Activated naive CD8-positive, alpha-beta T cell treated with anti-CD3 and anti-CD28 coated beads, Interleukin-2, amount 50 U/mL, for 24 hours (primary cell): ENCODE data around the gene CARD11.

Experiments used
- ATAC-seq: fragments of 150-1000 bp; cut with Tn5 transposase; one replicate; pipeline ENCODE4 v1.10.0; 2021
- DNase-seq: peaks from one replicate; pipeline ENCODE4 v3.0.0; 2021
- H3K27ac Mint-ChIP-seq: one replicate; pipeline ENCODE4 v1.8.0; 2021; ENCODE audit warnings: mild to moderate bottlenecking, mixed read lengths
- H3K27me3 Mint-ChIP-seq: one replicate; pipeline ENCODE4 v1.8.0; 2021; ENCODE audit warnings: mixed read lengths
- H3K36me3 Mint-ChIP-seq: one replicate; pipeline ENCODE4 v1.8.0; 2021; ENCODE audit warnings: low read depth, mixed read lengths
- H3K4me1 Mint-ChIP-seq: one replicate; pipeline ENCODE4 v1.8.0; 2021; ENCODE audit warnings: mixed read lengths
- H3K4me3 Mint-ChIP-seq: one replicate; pipeline ENCODE4 v1.8.0; 2021; ENCODE audit warnings: mild to moderate bottlenecking, moderate library complexity, mixed read lengths
- H3K9me3 Mint-ChIP-seq: one replicate; pipeline ENCODE4 v1.8.0; 2021; ENCODE audit warnings: mixed read lengths

The CARD11 gene

DNA sequence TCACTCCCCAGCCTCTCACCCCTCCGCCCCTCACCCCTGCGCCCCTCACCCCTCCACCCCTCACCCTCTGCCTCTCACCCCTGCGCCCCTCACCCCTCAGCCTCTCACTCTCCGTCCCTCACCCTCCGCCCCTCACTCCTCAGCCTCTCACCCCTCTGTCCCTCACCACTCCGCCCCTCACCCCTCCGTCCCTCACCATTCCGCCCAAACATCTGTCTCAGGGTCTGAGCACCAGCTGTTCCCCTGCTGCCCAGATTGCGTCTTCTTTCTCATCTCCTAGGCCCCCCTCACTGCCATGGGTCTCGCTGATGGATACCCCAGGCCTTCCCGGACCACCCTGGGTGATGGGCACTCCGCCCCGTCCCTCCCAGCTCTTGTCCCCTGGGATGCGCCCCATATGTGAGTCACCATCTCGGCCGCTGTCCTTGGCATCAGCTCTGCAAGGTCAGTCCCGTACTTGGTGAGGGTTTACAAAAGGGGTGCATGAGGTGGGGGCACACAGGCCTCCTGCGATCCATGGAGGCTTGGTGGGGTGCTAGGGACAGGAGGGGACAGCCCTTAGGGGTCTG is 134.1 kb downstream of the CARD11 start:
- H3K4me3 Mint-ChIP-seq, result no peak overlapping the region
- peaks cover 42% of the 10 kb centered on the region for H3K36me3 Mint-ChIP-seq
- ATAC-seq (no peak), DNase-seq (no peak)
- H3K4me1 Mint-ChIP-seq, result no peaks in the 10 kb centered on the region
- H3K9me3 Mint-ChIP-seq, result no peaks in the 10 kb centered on the region
- H3K27ac Mint-ChIP-seq, result no peak overlapping the region
- H3K27me3 Mint-ChIP-seq, result no peaks in the 10 kb centered on the region

DNA sequence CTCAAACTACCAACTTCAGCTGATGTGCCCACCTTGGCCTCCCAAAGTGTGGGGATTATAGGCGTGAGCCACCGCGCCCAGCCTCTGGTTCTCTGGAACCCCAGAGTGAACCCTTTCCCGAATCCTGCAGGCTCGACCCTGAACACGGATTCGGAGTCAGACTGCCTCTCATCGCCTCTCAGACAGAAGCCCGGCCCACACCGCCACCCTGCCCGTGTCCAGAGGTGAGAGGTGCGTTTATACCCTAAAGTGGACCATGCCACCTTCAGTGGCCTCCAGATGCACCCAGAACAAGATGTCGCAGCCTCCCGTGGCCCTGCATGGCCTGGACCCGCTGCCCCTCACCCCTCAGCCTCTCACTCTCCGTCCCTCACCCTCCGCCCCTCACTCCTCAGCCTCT is 134.6 kb downstream of the CARD11 start:
- H3K9me3 Mint-ChIP-seq, result no peaks in the 10 kb centered on the region
- H3K27ac Mint-ChIP-seq, result no peak overlapping the region
- DNase-seq, result no peak
- no peak overlapping the region for H3K4me3 Mint-ChIP-seq
- H3K36me3 Mint-ChIP-seq, result peaks cover 42% of the 10 kb centered on the region
- ATAC-seq, result no peak
- peaks cover 2% of the 10 kb centered on the region for H3K4me1 Mint-ChIP-seq
- H3K27me3 Mint-ChIP-seq, result no peaks in the 10 kb centered on the region

DNA sequence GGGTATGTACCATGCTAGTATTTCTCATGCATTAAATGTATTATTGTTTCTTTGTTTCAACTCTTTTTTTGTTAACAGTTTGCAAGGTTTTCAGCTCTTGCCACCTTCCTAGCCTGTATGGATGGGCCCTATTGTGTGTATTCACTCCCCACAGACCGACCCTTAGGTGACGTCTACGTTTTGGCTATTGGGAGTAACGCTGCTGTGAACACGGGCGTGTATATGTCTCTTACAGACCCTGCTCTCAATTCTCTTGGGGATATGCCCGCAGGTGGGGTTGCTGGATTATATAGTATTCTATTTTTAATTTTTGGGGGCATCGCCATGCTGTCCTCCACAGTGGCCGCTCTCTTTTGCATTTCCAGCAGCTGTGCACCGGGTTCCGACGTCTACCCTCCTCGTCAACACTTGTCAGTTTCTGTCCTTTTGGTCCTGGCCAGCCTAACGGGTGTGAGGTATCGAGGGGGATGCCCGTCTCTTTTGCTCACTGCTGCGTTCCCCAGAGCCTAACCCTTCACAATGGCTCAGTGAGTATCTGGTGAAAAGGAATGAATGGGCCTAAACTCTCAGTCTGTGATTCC is 135.5 kb downstream of the CARD11 start:
- no peak for ATAC-seq
- Mint-ChIP-seq H3K27me3 (no peaks in the 10 kb centered on the region), H3K36me3 (peaks cover 42% of the 10 kb centered on the region), H3K4me1 (peaks cover 6% of the 10 kb centered on the region), H3K4me3 (no peak overlapping the region), H3K9me3 (no peaks in the 10 kb centered on the region), H3K27ac (no peak overlapping the region)
- DNase-seq, result no peak

DNA sequence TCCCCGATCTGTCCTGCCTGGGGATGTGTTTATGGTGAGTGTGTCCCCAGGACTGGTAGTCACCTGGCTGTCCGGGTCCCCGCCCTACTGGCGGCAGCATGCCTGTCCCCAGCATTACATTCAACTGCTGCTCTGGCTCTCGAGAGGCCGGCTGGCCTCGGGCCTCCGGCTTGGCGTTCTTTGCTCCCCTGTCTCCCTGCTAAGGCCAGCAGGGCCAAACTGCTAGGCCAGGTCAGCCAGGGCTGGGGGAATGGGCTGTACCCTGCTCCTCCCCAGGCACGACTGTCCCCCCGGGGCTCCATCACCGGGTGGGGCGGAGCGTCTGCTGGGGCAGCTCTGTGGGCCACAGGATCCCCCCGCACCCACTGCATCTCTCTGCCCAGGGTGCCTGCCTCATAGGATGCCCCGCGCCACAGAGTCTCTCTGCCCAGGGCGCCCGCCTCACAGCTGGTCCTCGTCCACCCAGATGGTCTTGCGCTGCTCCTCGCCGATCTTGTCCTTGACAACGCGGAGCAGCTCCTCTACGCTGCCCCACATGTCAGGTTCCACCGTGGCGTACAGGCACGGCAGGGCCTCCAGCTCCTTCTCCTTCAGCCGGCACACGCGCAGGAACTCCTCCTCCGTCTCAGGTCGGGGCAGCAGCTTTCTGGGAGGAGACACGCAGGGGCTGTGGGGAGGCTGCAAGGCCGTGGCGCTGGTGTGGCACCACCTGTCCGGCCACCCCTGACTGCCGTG is 137.3 kb downstream of the CARD11 start:
- ATAC-seq (no peak), DNase-seq (no peak)
- Mint-ChIP-seq H3K9me3 (no peaks in the 10 kb centered on the region), H3K27me3 (no peaks in the 10 kb centered on the region), H3K36me3 (peaks cover 39% of the 10 kb centered on the region), H3K27ac (no peak overlapping the region), H3K4me1 (peaks cover 15% of the 10 kb centered on the region), H3K4me3 (no peak overlapping the region)

DNA sequence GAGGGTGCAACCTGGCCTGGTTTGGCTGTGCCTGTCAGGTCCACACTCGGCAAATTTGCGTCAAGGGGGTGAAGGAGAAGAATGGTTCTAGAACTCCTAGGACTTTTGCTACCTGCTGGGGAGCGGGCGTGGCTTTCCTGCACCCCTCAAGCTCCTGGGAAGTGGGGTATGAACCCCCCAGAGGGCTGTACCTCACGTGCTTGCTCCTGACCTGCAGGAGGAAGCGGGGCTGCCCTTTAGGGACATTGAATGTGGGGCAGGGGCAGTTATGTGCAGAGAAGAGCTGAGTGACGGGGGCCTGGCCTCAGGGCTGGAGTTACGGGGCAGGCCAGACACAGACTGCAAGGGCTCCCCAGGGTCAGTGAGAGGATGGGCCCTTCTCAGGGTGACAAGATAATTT is 138.2 kb downstream of the CARD11 start:
- H3K9me3 Mint-ChIP-seq, result no peaks in the 10 kb centered on the region
- no peak overlapping the region for H3K4me3 Mint-ChIP-seq
- ATAC-seq, result no peak
- peaks cover 15% of the 10 kb centered on the region for H3K4me1 Mint-ChIP-seq
- peaks cover 35% of the 10 kb centered on the region for H3K36me3 Mint-ChIP-seq
- no peak overlapping the region for H3K27ac Mint-ChIP-seq
- DNase-seq, result no peak
- H3K27me3 Mint-ChIP-seq, result no peaks in the 10 kb centered on the region

DNA sequence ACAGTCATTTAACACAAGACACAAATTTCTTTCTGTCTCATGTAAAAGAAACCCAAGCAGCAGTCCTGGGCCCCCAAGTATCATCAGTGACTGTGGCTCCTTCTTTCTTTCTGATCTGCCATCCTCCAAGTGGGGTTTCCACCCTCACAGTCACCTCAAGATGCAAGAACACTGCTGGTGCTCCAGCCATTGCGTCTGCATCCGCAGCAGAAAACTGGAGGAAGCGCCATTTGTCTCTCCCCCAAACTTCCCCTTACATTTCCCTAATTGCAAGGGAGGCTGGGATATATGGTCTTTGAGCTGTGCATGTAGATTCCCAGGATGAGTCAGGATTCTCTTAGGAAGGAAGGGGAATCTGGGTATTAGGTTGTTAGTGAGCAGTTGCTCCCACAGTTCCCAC is 138.6 kb downstream of the CARD11 start:
- H3K4me1 Mint-ChIP-seq, result peaks cover 15% of the 10 kb centered on the region
- no peak overlapping the region for H3K27ac Mint-ChIP-seq

DNA sequence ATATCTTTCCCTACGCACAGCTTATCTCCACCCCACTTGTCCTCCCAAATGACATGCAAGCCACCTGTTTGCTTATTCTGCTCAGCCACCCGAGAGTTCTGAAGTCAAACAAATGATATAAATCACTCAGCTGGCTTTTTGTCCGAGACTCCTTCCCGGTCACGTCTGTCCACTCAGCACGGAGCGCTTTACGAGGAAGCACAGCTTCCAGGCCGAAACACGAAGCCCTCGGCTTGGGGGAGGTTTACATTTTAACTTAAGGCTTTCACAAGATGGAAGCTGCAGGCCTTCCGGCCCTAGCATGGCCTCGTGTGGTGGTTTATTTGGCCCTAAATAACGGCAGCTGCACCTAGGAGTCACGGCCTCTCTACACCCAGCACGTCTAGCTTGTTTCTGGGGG is 139.5 kb downstream of the CARD11 start:
- no peak overlapping the region for H3K27ac Mint-ChIP-seq
- H3K4me3 Mint-ChIP-seq, result no peak overlapping the region
- ATAC-seq (no peak), DNase-seq (no peak)
- no peaks in the 10 kb centered on the region for H3K9me3 Mint-ChIP-seq
- H3K4me1 Mint-ChIP-seq, result peaks cover 15% of the 10 kb centered on the region
- no peaks in the 10 kb centered on the region for H3K27me3 Mint-ChIP-seq
- H3K36me3 Mint-ChIP-seq, result peaks cover 33% of the 10 kb centered on the region

More for the DNA sequence above, 138.6 kb downstream of the CARD11 start:
- no peak overlapping the region for H3K4me3 Mint-ChIP-seq
- H3K36me3 Mint-ChIP-seq, result peaks cover 33% of the 10 kb centered on the region
- DNase-seq, result no peak
- H3K9me3 Mint-ChIP-seq, result no peaks in the 10 kb centered on the region
- no peaks in the 10 kb centered on the region for H3K27me3 Mint-ChIP-seq
- no peak for ATAC-seq

DNA sequence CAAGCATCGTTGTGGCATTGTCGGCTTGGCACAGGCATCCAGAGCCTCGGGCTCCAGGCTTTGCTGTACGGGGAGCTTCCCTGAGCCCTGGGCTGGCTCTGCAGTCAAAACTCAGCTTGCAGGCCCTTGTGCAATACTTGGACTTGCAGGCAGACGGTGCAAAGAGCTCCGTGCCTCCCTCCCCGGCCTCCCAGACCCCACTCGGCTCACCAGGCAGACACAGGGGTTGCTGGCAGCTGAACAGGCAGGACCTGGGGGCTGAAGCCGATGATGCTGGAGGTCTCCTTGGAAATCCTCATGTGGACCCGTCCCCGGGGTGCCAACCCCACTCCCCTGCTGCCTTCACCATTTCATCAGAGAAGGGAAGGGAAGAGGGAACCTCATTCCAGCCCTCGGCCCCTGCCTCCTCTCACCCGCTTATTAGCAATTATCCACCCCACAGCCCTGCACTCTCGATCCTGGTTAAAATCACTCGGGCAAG is 139.9 kb downstream of the CARD11 start:
- no peak overlapping the region for H3K4me3 Mint-ChIP-seq
- ATAC-seq (no peak), DNase-seq (no peak)
- H3K4me1 Mint-ChIP-seq, result peaks cover 15% of the 10 kb centered on the region
- H3K27me3 Mint-ChIP-seq, result no peaks in the 10 kb centered on the region
- H3K36me3 Mint-ChIP-seq, result peaks cover 33% of the 10 kb centered on the region
- H3K9me3 Mint-ChIP-seq, result no peaks in the 10 kb centered on the region
- H3K27ac Mint-ChIP-seq, result no peak overlapping the region

DNA sequence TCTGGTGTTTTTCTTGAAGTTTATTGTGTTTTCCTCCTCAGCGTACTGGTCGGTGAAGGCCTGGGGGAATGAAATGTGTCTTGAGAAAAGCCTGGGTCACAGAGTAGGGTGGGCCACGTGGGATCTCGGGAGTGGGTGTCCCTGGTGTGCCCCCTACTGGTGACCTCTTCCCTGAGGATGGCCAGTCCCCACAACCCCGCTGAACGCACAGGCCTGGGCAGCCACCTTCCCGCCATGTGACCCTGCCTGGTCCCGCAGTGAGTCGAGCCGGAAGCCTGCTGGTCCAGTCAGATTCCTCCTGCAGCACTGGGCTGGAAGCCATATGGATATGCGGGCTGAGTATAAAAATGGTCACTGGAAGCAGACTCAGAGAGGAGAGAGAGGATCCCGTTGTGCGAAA is 146.6 kb downstream of the CARD11 start:
- no peak for DNase-seq
- H3K27ac Mint-ChIP-seq, result no peak overlapping the region
- no peak for ATAC-seq
- peaks cover 35% of the 10 kb centered on the region for H3K4me1 Mint-ChIP-seq
- no peak overlapping the region for H3K4me3 Mint-ChIP-seq
- no peaks in the 10 kb centered on the region for H3K27me3 Mint-ChIP-seq
- H3K36me3 Mint-ChIP-seq, result peaks cover 2% of the 10 kb centered on the region
- H3K9me3 Mint-ChIP-seq, result no peaks in the 10 kb centered on the region

DNA sequence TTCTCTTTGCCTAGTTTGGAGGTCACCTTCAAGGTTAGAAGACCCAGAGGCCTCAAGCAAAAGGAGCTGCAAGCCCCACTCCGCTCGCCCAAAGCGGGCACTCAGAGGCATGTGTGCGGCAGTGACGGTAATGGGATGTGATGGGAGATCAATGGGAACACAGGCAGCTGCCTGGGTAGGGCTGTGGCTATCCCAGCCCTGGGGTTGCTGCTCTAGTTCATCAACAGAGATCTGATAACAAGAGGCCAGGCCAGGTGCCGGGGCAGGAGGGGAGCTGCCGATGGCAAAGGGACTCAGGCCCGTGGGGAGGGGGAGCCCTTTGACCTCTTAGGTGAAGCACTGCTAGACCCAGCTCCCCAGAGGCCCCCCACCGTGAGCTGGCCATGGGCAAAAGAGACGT is 147.5 kb downstream of the CARD11 start:
- DNase-seq (no peak), ATAC-seq (no peak)
- no peak overlapping the region for H3K27ac Mint-ChIP-seq
- H3K27me3 Mint-ChIP-seq, result no peaks in the 10 kb centered on the region
- peaks cover 2% of the 10 kb centered on the region for H3K36me3 Mint-ChIP-seq
- H3K4me3 Mint-ChIP-seq, result no peak overlapping the region
- peaks cover 33% of the 10 kb centered on the region for H3K4me1 Mint-ChIP-seq
- no peaks in the 10 kb centered on the region for H3K9me3 Mint-ChIP-seq

DNA sequence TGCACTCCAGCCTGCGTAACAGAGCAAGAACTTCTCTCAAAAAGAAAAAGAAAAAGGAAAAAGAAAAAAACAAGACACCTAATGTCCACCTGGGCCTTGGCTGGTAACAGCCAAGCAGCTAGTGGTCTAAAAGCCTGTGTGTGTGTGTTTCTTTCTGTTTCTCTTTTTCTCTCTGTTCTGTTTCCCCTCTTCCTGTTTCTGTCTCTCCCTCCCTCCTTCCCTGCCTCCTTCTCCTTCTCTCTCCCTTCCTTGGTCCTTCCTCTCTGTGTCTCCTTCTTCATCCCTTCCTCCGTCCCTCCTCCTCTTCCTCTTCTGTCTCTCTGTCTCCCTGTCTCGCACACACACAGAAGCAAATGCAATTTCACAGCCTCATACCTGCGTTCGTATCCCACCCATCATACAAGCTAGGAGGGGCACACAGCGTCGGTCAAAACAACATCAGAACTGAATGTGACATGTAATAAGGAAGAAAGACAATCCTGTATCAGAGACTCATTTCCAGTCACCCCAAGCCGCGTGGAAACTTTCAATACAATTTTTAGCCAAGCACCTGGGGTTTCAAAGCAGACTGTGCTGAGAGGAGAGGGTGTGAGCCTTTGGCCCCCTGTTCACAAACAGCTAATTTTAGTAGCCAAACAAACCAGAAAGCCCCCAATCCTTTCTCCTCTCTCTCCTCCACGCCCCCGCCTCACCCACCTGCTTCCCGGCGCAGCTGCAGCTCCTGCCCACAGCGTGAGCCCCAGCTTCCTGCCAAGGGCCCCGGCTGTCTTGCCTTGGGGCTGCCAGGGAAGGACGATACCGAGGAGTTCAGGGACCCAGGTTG is 149.3 kb downstream of the CARD11 start:
- Mint-ChIP-seq H3K4me1 (peaks cover 33% of the 10 kb centered on the region), H3K27me3 (no peaks in the 10 kb centered on the region), H3K4me3 (peak overlapping the region; percentile 79), H3K9me3 (no peaks in the 10 kb centered on the region), H3K27ac (peak overlapping the region; percentile 92), H3K36me3 (peaks cover 2% of the 10 kb centered on the region)
- peak; percentile 84 for ATAC-seq
- DNase-seq, result peak; percentile 72

DNA sequence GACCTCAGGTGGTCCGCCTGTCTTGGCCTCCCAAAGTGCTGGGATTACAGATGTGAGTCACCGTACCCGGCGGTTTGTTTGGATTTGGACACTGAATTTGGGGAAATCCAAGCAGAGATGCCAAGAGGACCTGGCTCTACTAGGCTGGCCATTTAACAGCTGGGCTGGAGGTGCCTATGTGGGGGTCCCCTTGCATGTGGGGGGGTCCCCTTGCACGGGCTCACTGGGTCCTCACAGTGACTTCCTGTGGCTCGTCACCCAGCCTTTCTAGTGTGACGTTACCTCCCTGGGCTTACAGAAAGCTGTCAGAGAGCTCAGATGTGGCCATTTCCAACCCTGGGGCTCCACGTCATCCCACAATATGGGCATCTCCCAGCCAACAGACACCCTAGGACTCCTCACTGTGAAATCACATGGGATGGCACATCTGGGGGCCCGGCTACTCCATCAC is 150.2 kb downstream of the CARD11 start:
- no peaks in the 10 kb centered on the region for H3K9me3 Mint-ChIP-seq
- no peaks in the 10 kb centered on the region for H3K36me3 Mint-ChIP-seq
- peak overlapping the region; percentile 79 for H3K4me3 Mint-ChIP-seq

DNA sequence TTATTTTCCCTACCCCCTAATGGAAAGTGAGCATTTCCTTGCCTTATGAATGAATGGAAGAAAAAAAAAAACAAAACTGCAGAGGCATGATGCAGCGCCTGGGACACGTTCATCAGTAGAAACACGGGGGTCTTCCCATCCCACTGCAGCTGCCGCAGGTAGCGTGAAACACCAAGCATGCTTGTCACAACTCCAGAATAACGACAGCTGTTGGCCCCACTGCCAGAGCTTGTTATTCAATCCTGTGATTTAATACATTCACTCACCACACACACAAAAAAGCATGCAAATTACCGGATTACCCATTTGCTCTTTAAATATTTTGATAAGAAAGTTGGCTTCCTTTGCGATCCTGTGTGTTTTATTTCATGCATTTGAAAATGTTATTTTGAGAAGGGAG is 151.1 kb downstream of the CARD11 start:
- DNase-seq (no peak), ATAC-seq (no peak)
- H3K27me3 Mint-ChIP-seq, result no peaks in the 10 kb centered on the region
- no peaks in the 10 kb centered on the region for H3K36me3 Mint-ChIP-seq
- H3K4me1 Mint-ChIP-seq, result peaks cover 33% of the 10 kb centered on the region
- H3K27ac Mint-ChIP-seq, result peak overlapping the region; percentile 27
- no peak overlapping the region for H3K4me3 Mint-ChIP-seq
- no peaks in the 10 kb centered on the region for H3K9me3 Mint-ChIP-seq

More for the DNA sequence above, 150.2 kb downstream of the CARD11 start:
- H3K27me3 Mint-ChIP-seq, result no peaks in the 10 kb centered on the region
- DNase-seq, result peak; percentile 27
- peaks cover 33% of the 10 kb centered on the region for H3K4me1 Mint-ChIP-seq
- peak; percentile 40 for ATAC-seq
- H3K27ac Mint-ChIP-seq, result peak overlapping the region; percentile 92

DNA sequence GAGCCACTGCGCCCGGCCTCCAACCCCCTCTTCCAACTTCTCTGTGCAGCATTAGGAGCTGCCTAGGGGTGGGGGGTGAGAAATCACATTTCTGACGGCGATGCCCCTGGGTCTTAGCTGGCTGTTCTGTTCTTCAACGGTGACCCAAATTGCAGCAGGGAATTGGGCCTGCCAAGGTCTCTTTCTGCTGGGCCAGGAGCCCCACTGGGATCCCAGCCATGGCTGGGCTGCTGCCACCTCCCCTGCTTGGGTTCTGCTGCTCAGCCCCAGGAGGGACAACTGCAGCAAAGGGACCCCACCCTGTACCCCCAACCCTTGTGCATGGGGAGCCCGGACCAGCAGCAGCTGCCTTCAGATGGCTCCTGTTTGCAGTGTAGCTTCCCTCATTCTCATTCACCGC is 155.9 kb downstream of the CARD11 start:
- H3K4me3 Mint-ChIP-seq, result no peak overlapping the region
- H3K4me1 Mint-ChIP-seq, result peaks cover 8% of the 10 kb centered on the region
- no peaks in the 10 kb centered on the region for H3K27me3 Mint-ChIP-seq
- no peak overlapping the region for H3K27ac Mint-ChIP-seq
- DNase-seq, result no peak
- H3K36me3 Mint-ChIP-seq, result no peaks in the 10 kb centered on the region
- no peak for ATAC-seq
- no peaks in the 10 kb centered on the region for H3K9me3 Mint-ChIP-seq
